Pulmonary artery endothelial cell (primary cell): ENCODE measurements around the gene ECHS1. TPM values are rescaled to one million over a fixed set of nuclear protein-coding genes. Genes with fewer than 3 reads are reported as not detected.

Experiments
- DNase-seq: peaks from one replicate; pipeline ENCODE4 v3.0.0-alpha.2; 2011; ENCODE audit warnings: low read depth, low spot score
- total RNA-seq: library from RNA; depleted of rRNA; stranded (reverse); fragments of >200 nt; gene quantifications from 2 replicates; pipeline ENCODE4 v1.2.3, GENCODE V29; 2014

Gene ECHS1
- total RNA-seq, 1 donor from 2014 or later, result 60.3 TPM

GRCh38 chr10:133359554-133359971, 13.6 kb downstream of the ECHS1 start:
- DNase-seq, result no peak

GRCh38 chr10:133358925-133359310, 14.2 kb downstream of the ECHS1 start:
- no peak for DNase-seq

GRCh38 chr10:133358162-133358924, 14.8 kb downstream of the ECHS1 start:
- no peak for DNase-seq

GRCh38 chr10:133357285-133358161, 15.6 kb downstream of the ECHS1 start, which contains the start of gene FUOM:
FUOM (minus strand) TSS chr10:133358019; CDS start chr10:133358007, 12 bp downstream.
- no peak for DNase-seq

- no peak for DNase-seq
Measured at GRCh38 chr10:133356549-133357284, 16.4 kb downstream of the ECHS1 start.

- DNase-seq, result no peak
Measured at GRCh38 chr10:133355991-133356390, 17.2 kb downstream of the ECHS1 start.

- no peak for DNase-seq
Measured at GRCh38 chr10:133355266-133355665, 17.9 kb downstream of the ECHS1 start.

GRCh38 chr10:133354672-133355240, 18.4 kb downstream of the ECHS1 start:
- no peak for DNase-seq

- no peak for DNase-seq
Measured at GRCh38 chr10:133353988-133354605, 19.1 kb downstream of the ECHS1 start.

GRCh38 chr10:133353202-133353959, 19.8 kb downstream of the ECHS1 start:
- DNase-seq, result no peak

- DNase-seq, result no peak
Measured at GRCh38 chr10:133351408-133352318, 21.5 kb downstream of the ECHS1 start.

GRCh38 chr10:133350950-133351329, 22.2 kb downstream of the ECHS1 start:
- DNase-seq, result no peak

GRCh38 chr10:133350283-133350949, 22.7 kb downstream of the ECHS1 start:
- DNase-seq, result no peak

- no peak for DNase-seq
Measured at GRCh38 chr10:133349577-133350011, 23.6 kb downstream of the ECHS1 start.

- DNase-seq, result no peak
Measured at GRCh38 chr10:133349160-133349568, 24.0 kb downstream of the ECHS1 start.

GRCh38 chr10:133347710-133348517, 25.2 kb downstream of the ECHS1 start:
- DNase-seq, result no peak

- no peak for DNase-seq
Measured at GRCh38 chr10:133346413-133346812, 26.7 kb downstream of the ECHS1 start.

- DNase-seq, result no peak
Measured at GRCh38 chr10:133344236-133344635, 28.9 kb downstream of the ECHS1 start.
